ENCODE data around the gene URI1.
"Not testable (repeated sequence)": the region's sequence is repeated elsewhere in the genome, so short reads cannot be mapped to it uniquely, and the experiment has no call there.

DNA sequence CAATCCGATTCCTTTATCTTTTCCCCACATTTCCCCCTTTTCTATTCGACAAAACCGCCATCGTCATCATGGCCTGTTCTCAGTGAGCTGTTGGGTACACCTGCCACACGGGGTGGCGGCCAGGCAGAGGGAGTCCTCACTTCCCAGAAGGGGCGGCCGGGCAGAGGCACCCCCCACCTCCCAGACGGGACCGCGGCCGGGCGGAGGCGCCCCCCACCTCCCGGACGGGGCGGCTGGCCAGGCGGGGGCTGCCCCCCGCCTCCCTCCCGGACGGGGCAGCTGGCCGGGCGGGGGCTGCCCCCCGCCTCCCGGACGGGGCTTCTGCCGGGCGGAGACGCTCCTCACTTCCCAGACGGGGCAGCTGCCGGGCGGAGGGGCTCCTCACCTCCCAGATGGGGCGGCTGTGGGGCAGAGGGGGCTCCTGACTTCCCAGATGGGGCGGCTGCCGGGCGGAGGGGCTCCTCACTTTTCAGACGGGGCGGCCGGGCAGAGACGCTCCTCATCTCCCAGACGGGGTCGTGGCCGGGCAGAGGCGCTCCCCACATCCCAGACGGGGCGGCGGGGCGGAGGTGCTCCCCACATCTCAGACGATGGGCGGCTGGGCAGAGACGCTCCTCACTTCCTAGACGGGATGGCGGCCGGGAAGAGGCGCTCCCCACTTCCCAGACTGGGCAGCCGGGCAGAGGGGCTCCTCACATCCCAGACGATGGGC is 6.9 kb downstream of the URI1 start:
- TF ChIP-seq, protein P1, sequence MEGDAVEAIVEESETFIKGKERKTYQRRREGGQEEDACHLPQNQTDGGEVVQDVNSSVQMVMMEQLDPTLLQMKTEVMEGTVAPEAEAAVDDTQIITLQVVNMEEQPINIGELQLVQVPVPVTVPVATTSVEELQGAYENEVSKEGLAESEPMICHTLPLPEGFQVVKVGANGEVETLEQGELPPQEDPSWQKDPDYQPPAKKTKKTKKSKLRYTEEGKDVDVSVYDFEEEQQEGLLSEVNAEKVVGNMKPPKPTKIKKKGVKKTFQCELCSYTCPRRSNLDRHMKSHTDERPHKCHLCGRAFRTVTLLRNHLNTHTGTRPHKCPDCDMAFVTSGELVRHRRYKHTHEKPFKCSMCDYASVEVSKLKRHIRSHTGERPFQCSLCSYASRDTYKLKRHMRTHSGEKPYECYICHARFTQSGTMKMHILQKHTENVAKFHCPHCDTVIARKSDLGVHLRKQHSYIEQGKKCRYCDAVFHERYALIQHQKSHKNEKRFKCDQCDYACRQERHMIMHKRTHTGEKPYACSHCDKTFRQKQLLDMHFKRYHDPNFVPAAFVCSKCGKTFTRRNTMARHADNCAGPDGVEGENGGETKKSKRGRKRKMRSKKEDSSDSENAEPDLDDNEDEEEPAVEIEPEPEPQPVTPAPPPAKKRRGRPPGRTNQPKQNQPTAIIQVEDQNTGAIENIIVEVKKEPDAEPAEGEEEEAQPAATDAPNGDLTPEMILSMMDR (IDR thresholded peaks at IDR 0.05), result not testable (repeated sequence)
- not testable (repeated sequence) for TF ChIP-seq POLR2A (IDR thresholded peaks at IDR 0.05)
